GM19043 (cell line): ENCODE data around the gene KDM2B.

Source experiments
- ATAC-seq: cut with Tn5 transposase; IDR thresholded peaks from one replicate; pipeline ENCODE4 v1.9.1; 2021; ENCODE audit warnings: low read depth; ENCODE audit not compliant: unreplicated experiment

The KDM2B gene

GRCh38 chr12:121568518-121568917 lies 12.3 kb downstream of the KDM2B start:
- ATAC-seq = no peak

DNA sequence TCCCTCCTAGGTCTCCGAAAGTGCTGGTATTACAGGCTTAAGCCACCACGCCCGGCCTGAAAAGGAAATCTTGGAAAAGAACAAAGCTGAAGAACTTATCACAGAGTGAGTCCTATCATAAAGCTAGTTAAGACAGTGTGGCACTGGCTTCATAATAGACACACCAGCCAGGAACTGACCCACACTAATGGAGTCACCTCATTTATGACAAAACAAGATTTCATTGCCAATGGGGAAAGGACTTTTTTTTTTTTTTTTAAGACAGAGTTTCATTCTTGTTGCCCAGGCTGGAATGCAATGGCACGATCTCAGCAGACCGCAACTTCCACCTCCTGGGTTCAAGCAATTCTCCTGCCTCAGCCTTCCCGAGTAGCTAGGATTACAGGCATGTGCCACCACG lies 15.7 kb downstream of the KDM2B start:
- no peak for ATAC-seq

DNA sequence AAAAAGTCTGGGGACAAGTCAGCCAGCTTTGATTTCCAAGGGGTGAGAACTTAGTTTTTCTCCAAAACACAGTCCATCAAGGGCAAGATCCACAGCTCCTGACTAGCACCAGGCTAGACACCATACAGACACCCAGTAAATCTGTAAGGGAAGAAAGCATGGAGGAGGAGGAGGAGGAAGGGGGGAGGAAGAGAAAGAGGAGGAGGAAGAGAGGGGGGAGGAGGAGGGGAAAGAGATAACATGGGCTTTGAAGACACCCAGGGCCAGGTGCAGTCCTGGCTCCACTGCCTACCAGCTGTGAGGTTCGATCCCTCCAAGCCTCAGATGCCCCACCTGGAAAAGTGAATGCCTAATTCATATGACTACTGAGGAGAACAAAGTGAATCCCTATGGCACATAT lies 18.3 kb downstream of the KDM2B start:
- ATAC-seq = no peak

DNA sequence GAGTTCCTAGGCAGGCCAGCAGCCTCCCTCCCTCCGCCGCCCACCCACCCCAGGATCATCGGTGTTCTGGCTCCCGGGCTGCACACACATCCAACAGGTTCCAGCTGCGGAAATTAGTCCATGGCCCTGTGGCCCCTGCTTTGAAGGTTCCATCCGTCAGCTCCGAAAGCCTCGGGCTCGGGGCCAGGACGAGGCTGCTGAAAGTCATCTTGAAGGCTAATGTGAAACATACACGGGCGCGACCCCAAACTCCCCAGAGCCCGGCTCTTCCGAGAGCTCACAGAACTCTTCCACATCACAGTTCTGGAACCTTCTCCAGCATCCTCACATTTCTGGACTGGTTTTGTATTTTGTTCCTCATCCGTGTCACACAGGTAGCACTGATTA lies 19.8 kb downstream of the KDM2B start:
- no peak for ATAC-seq

DNA sequence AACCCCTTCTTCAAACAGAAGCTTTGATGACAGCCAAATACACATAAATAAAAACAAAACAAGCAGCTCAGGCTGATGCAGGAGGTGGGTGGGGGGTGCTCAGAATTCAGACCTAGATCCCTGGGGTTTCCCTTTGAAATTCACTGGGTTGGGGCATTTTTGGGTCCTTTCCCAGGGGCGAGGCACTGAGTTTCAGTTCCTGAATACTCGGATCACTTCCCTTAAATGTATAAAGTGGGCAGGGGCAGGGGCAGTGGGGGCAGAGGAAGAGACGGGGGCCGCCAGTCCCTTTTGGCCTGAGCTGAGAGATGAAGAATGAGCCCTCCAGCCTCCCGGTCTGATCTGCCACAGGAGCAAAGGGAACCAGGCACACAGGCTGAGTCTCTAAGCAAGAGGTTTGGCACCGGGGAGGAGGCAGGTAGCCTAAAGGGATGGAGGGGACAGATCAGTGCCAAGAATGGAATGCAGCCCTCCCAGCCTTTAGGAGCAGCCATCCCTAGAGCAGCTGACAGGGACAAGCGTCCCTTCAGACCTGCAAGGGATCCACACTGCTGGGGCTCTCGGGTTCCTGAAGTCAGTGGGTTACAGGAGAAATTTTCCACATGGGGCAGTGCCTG lies 20.3 kb downstream of the KDM2B start:
- no peak for ATAC-seq

DNA sequence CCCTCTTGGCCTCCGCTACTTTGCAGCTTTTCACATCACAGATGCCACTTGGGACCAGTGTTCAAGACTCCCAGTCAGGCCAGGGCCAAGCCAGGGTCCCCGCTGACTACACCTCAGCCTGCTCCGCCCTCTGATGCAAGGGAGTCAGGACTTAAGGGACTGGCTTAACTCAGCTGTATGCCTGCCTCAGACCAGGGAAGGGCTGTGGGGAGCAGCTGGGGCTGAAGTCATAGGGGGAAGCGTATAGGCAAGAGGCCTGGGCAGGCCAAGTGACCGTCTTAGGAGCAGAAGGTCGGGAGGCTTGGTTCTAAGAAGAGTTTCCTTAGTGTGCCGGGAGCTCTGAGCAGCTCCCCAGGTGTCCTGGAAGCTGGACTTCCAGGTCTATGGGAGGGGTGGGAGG lies 21.9 kb downstream of the KDM2B start:
- no peak for ATAC-seq

DNA sequence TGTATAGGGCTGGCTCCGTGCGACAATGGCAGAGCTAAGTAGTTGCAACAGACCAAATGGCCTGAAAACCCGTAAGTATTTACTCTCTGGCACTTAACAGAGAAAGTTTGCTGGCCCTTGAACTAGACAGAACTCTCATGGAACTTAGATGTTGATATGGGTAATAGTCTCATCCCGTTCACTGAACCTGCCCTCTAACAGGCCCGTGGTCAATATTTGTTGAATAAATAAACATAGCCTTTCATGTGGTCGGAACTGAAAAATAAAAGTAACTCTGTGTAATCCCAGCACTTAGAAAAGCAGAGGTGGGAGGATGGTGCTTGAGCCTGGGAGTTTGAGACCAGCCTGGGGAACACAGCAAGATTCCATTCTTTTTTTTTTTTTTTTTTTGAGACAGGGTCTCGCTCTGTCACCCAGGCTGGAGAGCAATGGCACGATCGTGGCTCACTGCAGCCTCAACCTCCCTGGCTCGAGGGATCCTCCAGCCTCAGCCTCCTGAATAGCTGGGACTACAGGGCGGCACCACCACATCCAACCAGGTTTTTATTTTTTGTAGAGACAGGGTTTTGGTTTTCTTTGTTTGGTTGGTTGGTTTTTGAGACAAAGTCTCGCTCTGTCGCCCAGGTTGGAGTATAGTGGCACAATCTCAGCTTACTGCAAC lies 29.7 kb downstream of the KDM2B start:
- ATAC-seq = no peak

GRCh38 chr12:121549075-121549474 lies 31.7 kb downstream of the KDM2B start:
- ATAC-seq = no peak

DNA sequence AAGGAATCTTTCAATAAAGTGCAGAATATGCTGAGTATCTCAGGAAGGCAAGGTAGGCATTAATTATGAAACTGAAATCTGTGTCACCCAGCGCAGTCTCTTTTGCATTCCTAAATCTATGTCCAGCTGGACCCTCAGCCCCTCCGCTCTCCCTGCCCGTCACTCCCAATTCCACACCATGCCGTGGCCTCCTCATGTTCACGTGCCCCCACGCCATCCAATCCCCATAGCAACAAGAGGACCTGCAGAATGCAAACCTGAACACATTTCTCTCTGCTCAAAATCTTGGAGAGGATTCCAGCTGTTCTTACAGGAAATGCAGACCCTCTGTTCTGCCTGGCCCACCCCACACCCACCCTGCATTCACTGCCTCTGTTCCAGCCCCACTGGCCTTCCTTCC lies 35.3 kb downstream of the KDM2B start:
- no peak for ATAC-seq

DNA sequence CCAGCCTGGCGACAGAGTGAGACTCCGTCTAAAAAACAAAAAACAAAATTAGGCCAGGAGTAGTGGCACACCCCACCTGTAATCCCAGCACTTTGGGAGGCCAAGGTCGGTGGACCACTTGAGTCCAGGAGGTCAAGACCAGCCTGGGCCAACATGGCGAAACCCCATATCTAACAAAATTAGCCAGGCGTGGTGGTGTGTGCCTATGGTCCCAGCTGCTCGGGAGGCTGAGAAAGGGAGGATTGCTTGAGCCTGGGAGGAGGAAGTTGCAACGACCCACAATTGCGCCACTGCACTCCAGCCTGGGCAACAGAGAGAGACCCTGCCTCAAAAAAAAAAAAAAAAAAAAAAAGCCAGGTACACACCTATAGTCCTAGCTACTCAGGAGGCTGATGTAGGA lies 37.0 kb downstream of the KDM2B start:
- no peak for ATAC-seq

DNA sequence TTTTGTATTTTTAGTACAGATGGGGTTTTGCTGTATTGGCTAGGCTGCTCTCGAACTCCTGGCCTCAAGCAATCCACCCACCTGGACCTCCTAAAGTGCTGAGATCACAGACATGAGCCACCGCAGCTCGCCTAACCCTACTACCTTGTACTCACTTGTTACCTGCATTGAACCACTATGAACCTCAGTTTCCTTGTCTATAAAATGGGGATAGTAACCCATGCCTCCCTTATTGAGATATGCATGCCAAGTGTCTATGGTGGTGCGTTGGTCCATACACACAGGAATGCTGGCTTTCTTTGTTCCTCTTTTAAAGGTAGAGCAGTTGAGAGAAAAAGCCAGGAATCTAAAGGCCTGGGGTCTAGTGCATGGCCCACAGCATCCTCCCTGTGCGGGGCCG lies 40.9 kb downstream of the KDM2B start:
- ATAC-seq = no peak

GRCh38 chr12:121538699-121539061 lies 42.1 kb downstream of the KDM2B start:
- ATAC-seq = no peak

DNA sequence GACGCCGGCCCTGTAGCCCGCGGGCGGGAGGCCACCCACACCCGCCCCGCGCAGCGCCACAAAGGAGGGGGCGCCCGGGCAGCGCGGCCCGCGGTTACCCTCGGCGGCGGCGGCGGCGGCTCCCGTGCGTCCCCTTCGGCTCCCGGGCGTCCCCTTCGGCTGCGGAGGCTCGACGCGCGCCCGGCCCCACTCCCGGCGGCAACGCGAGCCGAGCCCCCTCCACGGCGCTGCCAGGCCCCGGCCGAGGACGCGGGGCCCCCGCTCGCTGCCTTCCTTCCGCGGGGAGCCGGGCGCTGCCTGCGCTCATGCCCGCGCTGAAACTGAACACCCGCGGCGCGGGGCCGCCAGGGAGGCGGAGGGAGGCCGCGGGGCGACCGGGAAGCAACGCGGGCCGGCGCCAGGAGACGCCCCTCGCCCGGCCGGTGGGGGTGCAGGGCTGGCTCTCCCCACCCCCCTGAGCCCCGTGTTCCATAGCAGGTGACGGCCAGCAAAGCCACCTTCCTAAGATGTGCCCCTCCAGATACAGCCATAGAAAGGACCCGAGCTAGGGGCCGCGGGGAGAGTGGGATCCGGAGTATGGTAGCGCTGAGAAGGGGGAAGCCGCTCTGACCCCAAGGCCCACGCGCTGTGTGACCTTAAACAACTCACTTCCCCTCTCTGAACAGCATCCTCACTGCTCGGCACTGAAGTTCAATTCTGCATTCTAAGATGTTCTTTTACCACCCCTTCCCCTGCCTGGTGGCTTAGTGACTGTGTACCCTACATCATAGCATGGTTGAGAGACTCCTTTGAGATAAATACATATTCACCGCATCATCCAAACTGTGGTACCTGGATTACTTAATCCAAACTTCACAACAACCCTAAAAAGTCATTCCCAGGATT lies 42.8 kb downstream of the KDM2B start:
- peak; percentile 13 for ATAC-seq

GRCh38 chr12:121536899-121537813 lies 43.7 kb downstream of the KDM2B start:
- peak; percentile 49 for ATAC-seq

- ATAC-seq = peak; percentile 63
Observed at GRCh38 chr12:121536054-121536898, 44.5 kb downstream of the KDM2B start.

DNA sequence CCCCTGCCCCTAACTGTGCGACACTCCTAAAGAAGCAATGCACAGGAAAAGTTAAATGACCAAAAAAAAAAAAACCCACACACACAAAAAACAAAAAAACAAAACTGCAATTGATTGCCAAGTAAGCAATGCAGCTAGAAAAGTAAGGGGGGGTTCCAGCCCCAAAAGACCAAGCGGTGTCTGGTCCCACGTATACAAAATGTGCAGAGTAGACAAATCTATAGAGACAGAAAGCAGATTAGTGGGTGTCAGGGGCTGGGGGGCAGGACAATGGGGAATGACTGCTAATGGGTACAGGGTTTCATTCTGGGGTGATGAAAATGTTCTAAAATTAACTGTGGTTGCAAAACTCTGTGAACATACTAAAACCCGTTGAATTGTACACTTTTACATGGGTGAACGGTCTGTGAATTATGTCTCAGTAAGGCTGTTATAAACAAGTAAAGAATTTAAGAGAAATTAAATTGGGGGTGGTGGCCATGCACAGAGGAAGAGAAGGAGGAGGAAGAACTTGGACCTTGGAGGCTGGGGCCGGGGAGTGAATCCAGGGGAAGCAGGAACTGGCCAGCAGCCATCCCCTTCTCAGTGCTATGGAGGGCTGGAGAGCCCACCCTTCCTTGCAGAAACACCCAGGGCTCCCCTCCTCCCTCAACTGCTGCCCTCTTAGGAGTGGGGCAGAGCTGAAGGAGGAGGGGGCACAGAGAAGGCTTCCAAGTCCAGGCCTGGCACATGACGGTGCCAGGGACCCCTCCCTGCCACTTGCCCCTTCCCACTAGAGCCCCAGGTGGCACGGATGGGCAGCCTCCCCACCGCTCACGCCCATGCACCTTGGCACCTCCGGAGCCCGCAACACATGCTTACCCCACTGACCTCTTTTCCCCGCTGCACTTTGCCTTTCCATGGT lies 45.4 kb downstream of the KDM2B start:
- ATAC-seq = no peak

- no peak for ATAC-seq
Observed at GRCh38 chr12:121534495-121535148, 46.2 kb downstream of the KDM2B start.

- no peak for ATAC-seq
Observed at GRCh38 chr12:121533394-121534090, 47.3 kb downstream of the KDM2B start.
